Measurements from ENCODE around the gene TTYH2.
"Not testable (repeated sequence)": the region's sequence is repeated elsewhere in the genome, so short reads cannot be mapped to it uniquely, and the experiment has no call there.

DNA sequence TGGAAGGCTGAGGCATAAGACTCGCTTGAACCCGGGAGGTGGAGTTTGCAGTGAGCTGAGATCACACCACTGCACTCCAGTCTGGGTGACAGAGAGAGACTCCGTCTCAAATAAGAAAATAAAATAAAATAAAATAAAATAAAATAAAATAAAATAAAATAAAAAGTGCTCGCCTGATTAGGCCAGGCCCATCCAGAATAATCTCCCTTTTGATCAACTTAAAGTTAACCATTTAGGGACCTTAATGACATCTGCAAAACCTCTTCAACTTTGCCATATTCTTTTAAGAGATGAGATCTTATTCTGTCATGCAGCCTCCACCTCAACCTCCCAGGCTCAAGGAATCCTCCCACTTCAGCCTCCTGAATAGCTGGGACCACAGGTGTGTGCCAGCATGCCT, 24.7 kb upstream of the TTYH2 start:
- TF ChIP-seq CTCF (IDR thresholded peaks at IDR 0.05; ENCODE audit: insufficient read depth, low read length, poor library complexity, severe bottlenecking); EZH2phosphoT487 (conservative IDR thresholded peaks at IDR 0.05; ENCODE audit: low read length): not testable (repeated sequence)
